HG02973 (cell line): ENCODE data around the gene CDH3.

Experiments
- ATAC-seq: cut with Tn5 transposase; IDR thresholded peaks from one replicate; pipeline ENCODE4 v1.9.1; 2021; ENCODE audit warnings: moderate library complexity; ENCODE audit not compliant: unreplicated experiment

Gene CDH3

DNA sequence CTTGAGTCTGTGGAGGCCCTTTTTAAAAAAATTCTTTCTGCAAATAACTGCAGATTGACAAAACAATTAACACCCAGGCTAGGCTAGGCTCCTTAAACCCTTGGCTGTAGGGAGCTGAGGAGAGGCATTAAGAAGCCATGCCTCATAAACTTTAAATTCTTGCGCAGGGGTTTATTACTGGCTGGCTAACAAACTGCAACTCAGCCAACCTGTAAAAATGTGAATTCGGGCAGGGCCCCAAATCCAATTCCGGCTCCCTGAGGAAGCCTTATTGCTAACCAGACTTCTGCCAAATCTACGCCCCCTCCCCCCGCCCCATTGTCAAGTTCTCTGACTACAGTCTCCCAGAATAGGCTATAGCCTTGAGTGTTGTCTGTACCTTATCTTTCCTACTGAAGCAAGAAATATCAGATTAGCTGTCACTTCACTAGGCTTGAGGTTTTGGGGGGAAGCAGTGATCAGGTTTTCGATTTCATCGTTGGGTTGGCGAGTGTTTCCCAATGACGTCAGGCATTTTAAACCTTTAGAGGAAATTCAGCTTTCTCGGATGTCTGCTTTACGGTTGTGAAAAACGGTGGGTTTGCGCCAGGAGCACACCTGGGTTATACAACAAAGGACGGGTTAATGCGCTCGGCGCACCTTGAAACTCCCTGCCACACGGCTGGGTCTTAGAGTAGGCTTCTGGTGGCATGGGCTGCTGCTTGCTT lies 2.0 kb downstream of the CDH3 start:
- ATAC-seq, result no peak

- ATAC-seq, result no peak
Measured at GRCh38 chr16:68651136-68651535, 6.0 kb downstream of the CDH3 start.

GRCh38 chr16:68652659-68653058 lies 7.5 kb downstream of the CDH3 start:
- no peak for ATAC-seq

DNA sequence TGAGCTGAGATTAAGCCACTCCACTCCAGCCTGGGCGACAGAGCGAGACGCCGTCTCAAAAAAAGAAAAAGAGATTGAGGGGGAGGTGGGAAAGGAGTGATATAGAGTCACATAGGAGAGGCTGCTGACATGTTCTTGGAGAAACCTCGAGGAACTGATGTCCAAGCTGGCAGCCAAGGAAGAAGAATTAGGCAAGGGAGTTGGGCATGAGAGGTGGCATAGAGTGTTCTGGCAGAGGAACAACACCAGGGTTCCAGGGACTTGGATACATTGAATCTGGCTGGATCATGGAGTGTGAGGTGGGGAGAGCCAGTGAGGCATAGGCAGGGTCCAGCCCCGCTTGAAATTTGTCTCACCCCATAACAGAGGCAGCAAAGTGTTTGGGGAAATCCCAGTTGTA lies 10.7 kb downstream of the CDH3 start:
- ATAC-seq, result no peak

DNA sequence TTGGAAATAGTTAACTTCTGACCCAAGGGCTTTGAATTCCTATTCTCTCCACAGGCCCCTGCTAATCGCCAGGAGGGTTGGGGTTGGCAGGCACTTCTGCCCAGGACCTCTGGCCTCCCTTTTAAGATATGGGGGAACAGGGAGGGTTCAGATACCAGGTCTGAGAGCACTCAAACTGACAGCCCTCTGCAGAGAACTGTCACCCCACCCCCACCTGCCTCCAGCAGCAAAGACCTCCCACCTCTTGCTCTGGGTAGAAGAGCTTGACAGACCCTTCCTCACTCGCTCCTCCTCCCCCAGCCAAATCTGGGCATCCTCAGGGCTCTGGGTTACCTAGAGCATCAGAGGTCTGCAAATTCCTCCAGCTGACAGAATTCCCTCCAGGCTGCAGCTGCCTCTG lies 11.6 kb downstream of the CDH3 start:
- ATAC-seq, result no peak

GRCh38 chr16:68658341-68658973 lies 13.3 kb downstream of the CDH3 start:
- ATAC-seq, result no peak

GRCh38 chr16:68658974-68659360 lies 13.9 kb downstream of the CDH3 start:
- ATAC-seq, result no peak

GRCh38 chr16:68659412-68660358 lies 14.6 kb downstream of the CDH3 start:
- ATAC-seq, result no peak

DNA sequence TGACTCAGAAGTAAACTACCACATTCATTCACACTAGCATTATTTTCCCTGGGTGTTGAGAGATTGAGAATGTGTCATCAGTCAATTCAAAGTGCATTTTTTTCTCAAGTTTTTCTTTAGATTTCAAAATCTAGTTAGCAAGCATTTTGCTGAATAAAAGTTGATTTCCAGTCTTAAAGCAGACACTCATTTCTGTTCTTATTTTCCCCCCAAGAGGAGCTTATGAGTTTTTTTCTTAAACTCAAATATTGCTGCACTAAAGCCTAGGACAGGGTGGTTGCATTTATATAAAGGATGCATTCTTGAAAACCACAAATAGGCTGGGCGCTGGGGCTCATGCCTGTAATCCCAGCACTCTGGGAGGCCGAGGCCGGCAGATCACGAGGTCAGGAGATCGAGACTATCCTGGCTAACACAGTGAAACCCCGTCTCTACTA lies 15.3 kb downstream of the CDH3 start:
- ATAC-seq, result no peak

DNA sequence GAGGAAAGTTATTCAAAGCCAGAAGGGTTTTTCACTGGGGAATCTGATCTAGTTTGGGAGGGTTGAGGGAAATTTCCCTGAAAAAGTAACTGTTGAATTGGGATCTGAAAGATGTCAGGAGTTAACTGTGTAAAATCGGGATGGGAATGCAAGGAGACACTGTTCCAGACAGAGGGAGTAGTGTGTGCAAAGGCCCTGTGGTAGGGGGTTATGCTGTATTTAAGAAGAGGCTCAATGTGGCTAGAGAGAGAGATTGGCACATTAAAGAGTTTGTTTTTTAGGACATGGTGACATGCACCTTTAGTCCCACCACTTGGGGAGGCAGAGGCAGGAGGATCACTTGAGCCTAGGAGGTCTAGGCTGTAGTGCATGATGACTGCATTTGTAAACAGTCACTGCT lies 16.9 kb downstream of the CDH3 start:
- ATAC-seq, result no peak

DNA sequence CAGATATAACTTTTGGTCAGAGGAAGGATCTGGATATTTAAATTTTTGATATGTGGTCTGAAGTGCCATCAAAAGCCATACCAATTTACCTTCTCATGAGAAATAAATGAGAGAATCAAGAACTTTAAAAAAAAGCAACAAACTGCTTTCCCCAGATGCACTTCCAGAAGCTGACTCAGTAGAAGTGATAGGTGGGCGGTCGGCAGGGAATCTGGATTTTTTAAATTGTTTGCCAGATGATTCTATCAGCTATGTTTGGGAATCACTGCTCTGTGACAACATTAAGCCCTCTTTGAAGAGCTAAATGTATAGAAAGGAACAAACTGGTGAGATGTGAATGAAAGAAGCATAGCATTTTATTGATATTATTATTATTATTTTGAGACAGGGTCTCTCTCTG lies 19.2 kb downstream of the CDH3 start:
- ATAC-seq, result no peak

DNA sequence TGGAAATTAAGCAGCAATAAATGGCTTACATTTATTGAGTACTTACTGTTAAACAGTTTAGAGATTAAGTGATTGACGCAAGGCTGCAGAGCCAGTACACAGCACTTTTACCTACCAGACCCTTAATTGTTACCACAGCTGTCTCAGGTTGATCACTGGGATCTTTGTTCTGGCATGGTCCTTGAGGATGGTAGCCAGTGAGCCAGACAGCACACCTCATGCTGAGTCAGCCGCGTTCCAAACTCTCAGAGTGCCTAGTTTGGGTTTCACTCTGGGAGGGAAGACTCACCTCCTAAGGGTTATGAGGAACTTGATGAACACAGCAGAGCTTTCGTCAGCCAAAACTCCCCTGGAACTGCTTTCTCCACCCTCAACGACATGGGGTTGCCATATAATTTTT lies 20.4 kb downstream of the CDH3 start:
- no peak for ATAC-seq

GRCh38 chr16:68668266-68668665 lies 23.2 kb downstream of the CDH3 start:
- no peak for ATAC-seq

DNA sequence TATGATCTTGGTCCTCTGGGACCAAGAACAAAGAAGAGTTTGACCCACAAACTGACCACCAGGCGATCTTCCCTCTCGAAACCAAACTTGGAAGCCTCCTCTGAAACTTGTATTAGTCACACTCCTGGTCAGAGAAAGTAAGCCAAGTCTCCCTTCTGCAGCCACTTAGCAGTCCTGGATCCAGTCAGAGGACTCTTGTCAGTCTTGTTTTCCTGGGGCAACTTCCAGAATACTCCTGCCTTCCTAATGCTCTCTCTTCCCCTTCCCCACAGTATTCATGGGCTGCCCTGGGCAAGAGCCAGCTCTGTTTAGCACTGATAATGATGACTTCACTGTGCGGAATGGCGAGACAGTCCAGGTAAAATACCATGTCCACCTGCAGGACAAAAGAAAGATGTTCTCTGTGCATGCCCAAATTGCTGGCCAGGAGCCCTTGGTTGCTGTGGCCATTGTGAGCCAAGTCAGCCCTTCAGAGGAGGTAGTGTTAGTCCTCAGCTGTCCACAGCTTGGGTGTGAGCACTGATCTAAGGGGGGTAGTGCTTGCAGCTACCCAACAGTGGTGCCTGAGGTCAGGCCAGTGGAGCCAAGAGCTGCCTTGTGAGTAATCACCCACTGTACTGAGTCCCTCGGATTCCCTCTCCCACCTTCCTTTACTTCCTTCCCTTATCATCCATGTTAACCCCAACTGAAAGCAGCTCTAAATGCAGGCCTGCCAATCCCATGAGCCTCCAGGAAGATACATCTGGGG lies 31.2 kb downstream of the CDH3 start:
- ATAC-seq, result no peak

- no peak for ATAC-seq
Measured at GRCh38 chr16:68681038-68681437, 35.9 kb downstream of the CDH3 start.

GRCh38 chr16:68685685-68686478 lies 40.8 kb downstream of the CDH3 start:
- ATAC-seq, result no peak

DNA sequence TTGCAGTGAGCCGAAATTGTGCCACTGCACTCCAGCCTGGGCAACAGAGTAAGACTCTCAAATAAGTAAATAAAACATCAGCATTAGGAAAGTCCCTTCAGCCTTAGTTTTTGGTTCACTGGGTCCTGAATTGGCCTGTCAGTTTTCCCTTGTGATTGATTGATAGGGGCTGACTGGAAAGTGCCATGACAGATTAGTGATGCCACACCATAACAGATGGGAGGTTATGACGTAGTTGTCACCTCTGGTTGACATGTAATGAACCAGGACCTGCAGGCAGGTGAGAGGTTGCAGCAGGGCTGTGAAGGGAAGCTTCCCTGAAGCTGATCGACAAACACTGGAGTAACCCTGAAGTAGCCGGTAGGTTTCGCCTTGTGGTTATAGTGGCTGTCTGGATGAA lies 41.8 kb downstream of the CDH3 start:
- ATAC-seq, result no peak

GRCh38 chr16:68689921-68690320 lies 44.8 kb downstream of the CDH3 start:
- no peak for ATAC-seq

DNA sequence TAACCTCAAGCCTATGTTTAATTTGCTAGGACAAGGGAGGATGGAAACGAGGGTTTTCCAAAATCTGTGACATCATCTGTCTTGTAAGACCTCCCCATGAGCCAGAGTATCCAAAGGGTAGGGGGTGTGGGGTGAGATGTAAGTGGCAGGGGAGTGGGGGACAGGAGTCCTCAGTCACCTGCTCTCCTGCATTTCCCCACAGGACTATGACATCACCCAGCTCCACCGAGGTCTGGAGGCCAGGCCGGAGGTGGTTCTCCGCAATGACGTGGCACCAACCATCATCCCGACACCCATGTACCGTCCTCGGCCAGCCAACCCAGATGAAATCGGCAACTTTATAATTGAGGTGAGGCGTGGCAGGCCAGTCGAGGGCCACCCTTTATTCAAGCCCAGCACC lies 50.5 kb downstream of the CDH3 start:
- no peak for ATAC-seq

DNA sequence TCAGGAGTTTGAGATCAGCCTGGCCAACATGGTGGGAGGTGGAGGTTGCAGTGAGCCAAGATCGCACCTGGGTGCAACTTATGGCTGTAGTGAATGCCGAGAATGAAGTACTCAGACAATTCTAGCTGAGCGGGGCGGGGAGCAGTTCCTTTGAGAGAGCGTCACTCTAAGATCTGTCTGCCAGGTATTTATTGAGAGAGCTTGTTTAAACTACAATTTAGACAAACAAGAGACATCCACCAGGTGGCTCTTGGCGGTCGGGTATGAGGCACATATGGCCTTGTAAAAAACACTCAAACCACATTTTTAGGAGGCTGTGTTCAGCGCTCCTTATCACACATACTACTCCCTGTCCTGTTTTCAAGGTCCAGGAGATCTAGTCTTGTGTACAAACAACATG lies 51.4 kb downstream of the CDH3 start:
- ATAC-seq, result no peak
